GM19468 (cell line): ENCODE data around the gene CYP1A2.
"Not testable (repeated sequence)": the region's sequence is repeated elsewhere in the genome, so short reads cannot be mapped to it uniquely, and the experiment has no call there.

Experiments
- ATAC-seq: cut with Tn5 transposase; IDR thresholded peaks from one replicate; pipeline ENCODE4 v1.9.1; 2021; ENCODE audit warnings: mild to moderate bottlenecking, moderate library complexity, moderate number of reproducible peaks; ENCODE audit not compliant: unreplicated experiment; ENCODE audit errors: extremely low read depth

Gene CYP1A2

DNA sequence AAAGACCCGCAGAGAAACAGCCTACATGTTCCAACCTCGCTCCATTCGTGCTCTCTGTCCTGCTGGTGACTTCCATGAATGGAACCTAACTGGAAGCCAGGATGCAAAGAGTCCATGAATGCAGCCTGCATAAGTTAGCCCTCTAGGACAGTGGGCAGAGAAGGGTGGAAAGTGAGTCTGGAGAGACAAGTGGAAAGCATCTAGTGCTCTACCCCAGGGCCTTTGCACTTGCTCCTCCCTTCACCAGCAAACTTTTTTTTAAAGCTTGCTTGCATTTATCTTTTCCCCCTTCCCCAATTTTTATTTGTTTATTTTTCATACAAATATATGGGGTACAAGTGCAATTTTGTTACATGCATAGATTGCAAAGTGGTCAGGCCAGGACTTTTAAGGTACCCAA is 15.4 kb upstream of the CYP1A2 start:
- ATAC-seq = no peak

DNA sequence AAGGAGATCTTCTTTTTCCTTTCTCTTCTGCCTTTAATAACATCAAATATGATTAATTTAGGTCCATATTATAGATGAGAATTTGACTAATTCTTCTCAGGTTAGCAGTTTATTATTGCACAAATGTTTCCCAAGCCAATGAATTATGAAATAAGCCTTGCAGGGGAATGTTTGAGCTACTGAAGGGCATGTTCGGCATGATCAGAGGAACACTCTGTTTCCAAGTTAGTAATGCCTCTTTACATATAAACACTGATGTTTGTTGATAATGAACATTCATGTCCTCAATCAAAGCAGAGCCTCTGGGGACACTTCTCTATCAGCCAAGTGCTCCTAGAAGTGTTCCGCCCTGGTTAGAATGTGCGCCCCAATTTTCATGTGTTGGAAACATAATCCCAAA is 13.3 kb upstream of the CYP1A2 start:
- ATAC-seq = no peak

DNA sequence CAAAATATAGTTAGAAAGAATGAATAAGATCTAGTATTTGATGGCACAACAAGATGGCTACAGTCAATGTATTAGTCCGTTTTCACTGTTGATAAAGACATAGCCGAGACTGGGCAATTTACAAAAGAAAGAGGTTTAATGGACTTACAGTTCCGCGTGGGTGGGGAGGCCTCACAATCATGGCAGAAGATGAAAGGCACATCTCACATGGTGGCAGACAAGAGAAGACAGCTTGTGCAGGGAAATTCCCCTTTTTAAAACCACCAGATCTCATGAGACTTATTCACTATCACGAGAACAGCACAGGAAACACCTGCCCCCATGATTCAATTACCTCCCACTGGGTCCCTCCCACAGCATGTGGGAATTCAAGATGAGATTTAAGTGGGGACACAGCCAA is 10.4 kb upstream of the CYP1A2 start:
- ATAC-seq = not testable (repeated sequence)

DNA sequence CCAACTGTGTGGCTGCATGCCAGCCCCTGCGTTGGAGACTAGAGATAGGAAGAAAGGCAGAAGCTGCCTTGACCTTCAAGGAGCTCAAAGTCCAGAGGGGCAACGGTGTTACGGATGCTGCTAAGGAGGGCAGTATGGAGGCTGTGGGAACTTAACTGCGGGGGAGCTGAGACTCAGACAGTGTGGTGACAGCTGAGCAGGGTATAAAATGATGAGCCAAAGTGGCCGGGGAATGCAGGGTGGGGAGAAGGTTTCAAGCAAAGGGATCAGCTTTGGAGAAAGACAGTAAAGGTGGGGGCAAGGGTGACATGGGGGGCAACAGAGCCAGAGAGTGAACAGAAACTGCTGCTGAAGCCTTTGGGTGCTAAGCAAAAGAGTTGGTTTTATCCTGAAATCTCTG is 6.2 kb upstream of the CYP1A2 start:
- ATAC-seq = no peak

DNA sequence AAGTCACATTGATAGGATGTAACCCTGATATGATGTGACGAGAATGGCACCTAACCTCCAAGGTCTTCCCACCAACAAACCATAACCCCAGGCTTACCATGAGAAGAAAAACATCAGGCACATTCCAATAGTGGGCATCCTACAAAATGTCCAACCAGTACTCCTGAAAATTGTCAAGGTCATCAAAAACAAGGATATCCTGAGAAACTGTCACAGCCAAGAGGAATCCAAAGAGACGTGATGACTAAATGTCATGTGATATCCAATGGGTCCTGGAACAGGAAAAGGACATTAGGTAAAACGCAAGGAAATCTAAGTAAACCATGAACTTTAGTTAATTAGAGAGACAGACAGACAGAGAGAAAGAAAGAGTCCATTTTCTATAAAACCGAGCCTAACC is 2.3 kb upstream of the CYP1A2 start:
- no peak for ATAC-seq

DNA sequence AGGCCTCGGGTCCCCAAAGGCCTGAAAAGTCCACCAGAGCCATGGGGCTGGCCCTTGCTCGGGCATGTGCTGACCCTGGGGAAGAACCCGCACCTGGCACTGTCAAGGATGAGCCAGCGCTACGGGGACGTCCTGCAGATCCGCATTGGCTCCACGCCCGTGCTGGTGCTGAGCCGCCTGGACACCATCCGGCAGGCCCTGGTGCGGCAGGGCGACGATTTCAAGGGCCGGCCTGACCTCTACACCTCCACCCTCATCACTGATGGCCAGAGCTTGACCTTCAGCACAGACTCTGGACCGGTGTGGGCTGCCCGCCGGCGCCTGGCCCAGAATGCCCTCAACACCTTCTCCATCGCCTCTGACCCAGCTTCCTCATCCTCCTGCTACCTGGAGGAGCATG is 1.2 kb downstream of the CYP1A2 start:
- ATAC-seq = no peak

DNA sequence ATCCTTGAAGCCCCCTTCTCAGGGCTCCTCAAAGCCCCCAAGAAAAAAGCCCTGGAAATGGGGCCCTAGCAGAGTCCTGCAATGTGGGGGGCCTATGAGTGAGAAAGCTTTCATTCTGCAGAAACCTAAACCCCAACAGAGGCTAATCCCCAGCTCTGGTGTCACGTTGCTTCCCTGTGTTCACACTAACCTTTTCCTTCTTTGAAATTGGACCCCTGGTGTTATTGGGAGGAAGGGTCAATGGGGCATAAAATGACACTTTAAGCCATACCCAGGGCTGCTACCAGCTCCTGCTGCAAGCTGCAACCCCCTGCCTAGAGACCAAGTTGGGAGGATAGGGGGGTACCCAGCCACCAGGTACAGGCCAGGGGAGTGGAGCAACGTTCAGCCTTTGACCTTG is 2.1 kb downstream of the CYP1A2 start:
- ATAC-seq = no peak

DNA sequence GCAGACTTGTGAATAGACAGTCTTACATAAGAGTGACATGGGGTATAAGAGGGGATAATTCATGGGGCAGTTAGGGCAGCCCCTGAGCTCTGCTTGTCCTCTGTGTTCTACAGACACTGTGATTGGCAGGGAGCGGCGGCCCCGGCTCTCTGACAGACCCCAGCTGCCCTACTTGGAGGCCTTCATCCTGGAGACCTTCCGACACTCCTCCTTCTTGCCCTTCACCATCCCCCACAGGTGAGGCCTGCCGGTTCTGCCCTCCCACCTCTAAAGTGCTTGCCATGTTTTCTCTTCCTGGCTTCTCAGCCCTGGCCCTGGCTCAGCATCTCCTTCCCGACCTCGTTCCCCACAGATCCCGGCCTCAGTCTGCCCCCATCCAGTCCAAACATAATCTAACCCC is 3.4 kb downstream of the CYP1A2 start:
- no peak for ATAC-seq

DNA sequence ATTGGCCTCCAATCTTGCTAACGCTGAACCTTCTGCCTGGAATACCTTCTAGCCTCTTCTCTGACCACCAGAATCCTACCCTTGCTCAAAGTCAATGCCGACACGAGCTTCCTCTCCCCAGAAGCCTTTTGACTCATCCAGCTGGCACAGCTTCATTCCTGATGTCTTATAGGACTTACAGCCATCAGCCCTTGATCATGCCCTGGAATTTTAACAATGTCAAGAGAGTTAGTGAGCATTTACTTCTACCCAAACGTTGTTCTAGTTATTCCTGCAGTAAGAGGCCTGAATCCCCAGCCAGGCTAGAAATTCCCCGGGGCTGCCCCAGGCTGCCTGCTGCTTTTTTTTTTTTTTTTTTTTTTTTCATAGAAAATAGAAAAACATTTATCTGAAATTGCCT is 3.9 kb downstream of the CYP1A2 start:
- no peak for ATAC-seq

DNA sequence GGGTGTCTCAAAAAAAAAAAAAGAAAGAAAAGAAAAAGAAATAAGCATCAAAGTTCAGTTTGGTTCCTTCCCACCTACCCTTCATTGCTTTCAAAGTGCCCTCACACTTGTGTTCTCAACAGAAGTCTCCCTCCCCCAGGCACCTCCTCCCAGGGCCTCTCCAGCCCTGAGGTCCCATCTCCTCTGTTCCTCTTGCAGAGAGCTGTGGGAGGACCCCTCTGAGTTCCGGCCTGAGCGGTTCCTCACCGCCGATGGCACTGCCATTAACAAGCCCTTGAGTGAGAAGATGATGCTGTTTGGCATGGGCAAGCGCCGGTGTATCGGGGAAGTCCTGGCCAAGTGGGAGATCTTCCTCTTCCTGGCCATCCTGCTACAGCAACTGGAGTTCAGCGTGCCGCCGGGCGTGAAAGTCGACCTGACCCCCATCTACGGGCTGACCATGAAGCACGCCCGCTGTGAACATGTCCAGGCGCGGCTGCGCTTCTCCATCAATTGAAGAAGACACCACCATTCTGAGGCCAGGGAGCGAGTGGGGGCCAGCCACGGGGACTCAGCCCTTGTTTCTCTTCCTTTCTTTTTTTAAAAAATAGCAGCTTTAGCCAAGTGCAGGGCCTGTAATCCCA is 6.1 kb downstream of the CYP1A2 start:
- ATAC-seq = no peak

DNA sequence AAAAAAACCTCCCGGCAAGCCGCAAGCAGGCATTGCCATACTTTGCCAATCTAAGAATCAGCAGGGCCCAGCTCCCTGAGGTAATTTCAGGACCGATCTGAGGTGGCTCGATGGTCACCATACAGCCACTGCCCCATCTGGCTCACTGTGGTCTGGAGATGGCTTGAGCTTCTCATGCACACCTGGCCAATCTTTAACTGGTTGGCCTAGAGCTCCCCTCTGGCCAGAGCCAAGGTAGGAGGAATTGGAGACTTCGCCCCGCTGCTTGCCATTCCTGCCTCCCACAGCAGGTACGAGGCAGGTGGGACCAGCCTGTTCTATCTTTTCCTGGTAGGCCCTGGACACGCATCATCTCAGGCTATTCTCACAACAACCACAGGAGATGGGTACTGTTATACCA is 10.1 kb downstream of the CYP1A2 start:
- no peak for ATAC-seq

DNA sequence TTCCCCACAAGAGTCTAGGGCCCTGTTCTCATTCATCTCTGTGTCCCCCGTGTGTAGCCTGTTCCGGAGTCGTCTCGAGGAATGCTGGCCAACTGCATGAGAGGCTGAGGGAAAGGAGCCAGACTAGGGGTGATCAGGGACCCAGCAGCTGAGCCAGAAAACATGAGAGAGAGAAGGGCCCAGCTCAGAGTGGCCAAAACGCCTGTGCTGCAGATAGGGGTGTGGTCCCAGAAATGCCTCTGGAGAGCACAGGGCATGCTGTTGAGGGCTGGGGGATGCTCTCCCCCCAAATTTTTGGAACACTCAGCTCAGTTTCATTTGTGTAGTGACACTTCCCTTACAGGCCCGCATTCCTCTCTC is 14.1 kb downstream of the CYP1A2 start:
- no peak for ATAC-seq

DNA sequence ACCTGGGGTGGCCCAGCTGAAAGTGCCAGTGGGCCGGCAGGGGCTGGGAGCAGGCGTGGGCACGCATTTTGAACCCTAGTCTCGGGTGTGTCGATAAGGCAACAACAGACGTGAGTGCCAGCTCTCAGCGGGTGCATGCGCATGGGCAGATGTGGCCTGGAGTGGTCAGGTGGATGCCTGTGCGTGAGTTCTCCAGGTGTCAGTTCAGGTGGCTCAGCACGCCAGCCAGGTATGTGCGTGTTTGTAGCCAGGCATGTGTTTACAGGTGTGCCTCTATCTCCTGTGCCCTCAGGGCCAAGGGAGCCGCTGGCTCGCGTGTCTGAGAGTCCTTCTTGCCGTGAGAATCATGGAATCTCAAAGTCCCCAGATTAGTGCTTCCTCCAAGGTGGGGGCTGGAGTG is 14.8 kb downstream of the CYP1A2 start:
- no peak for ATAC-seq

DNA sequence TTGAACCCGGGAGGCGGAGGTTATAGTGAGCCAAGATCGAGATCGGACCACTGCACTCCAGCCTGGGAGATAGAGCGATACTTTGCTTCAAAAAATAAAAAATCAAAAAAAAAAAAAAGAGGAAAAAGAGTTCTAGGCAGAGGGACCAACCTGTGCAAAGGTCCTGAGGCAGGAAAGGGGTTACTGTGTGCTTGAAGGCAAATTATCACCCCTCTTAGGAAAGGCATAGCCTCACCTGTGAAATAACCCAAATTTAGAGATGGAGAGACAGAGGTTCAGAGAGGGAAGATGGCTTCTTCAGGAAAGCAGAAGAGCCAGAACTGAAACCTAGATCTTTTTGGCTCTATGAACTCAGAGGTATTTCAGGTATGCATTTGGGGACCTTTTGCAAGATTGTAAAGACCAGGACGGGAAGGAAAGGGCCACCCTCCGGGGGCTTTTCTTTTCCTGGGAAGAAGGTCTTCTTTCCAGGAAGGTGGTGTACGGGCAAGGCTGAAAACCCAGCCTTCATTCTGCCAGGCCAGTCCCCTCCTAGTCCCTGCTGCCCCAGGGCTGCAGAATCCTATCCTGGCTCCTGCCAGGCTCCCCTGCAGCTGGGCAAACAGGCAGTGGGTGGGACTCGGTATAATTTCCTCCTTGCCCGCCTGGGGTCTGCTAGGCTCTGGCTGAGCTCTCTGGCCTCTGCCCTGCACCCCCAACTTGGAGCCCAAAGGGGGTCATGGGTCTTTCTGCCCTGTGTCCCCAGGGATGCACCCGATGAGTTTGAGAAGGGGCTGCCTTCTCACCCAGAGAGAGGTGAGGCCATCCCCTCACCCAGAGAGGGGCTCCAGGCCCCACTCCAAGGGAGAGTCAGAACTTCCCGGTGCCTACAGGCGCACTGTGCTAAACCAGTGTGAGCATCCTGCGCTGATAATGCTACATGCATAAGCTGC is 18.8 kb downstream of the CYP1A2 start:
- no peak for ATAC-seq

DNA sequence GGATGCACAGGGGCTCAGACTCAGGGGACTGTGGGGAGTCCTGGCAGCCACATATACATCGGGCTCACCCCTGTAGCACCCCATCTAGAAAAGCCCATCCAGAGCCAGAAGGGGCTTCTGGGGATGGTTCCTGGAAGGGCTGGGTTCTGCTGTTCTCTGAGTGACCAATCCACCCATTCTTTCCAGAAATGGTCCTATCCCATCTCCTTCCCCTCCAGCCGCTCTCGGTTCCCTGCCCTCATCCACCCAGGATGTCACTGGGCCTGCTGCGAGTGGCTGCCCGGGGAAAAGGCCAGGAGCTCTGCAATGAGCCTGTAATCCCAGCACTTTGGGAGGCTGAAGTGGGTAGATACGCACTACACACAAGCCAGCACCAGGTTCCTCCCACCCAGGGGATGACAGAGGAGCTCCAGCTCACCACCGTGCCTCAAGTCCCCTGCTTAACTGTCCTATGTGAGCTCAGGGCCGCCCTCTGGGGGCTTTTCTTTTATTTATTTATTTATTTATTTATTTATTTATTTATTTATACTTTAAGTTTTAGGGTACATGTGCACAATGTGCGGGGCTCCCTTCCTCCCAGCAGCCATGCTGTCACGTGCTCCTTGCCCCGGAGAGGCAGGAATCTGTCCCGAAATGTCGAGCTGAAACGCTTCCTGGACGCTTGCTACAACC is 19.6 kb downstream of the CYP1A2 start:
- ATAC-seq = no peak

DNA sequence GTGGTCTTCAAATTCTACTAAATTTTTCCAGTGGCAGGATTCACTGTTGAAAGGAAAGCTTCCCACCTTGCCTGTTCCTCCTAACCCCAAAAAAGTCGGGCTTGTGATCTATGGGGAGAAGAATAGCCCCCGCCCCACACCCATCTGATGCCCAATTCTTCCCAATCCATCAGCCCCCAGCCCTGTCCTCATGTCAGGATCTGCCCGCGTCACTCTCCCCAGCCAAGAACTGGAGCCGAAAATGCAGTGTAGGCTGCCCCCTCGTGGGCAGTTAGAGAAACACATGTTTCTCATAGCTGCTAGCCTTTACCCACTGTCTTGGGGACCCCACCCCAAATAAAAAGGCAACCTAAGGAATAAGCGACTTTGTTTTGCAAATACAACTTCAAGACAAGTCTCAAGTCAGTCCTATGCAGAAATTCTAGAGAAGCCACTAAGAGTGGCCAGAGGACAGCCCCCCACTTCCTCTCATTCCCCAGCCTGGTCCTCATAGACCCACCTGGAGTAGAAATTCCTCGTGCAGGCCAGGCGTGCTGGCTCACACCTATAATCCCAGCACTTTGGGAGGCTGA is 20.2 kb downstream of the CYP1A2 start:
- no peak for ATAC-seq

DNA sequence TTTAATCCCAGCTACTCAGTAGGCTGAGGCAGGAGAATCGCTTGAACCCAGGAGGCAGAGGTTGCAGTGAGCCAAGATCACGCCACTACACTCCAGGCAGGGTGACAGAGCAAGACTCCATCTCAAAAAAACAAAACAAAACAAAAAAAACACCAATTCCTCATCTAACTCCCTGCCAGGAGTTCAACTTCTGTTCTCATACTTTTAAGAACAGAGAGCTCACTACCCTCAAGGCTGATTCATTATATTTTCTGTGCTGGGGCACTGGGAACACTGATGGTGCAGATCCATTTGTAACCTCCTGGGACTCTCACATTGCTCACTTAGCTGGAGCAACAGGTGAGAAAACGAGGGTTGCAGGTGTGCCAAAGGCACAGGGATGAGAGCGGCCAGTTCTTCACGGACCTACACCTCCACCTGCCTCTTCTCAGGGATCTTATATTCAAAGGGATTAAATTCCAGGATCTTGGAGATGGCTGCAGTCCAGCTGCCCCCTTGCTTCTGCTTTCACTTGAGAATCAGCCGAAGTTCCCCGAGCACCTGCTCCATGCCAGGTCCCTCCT is 20.9 kb downstream of the CYP1A2 start:
- no peak for ATAC-seq

DNA sequence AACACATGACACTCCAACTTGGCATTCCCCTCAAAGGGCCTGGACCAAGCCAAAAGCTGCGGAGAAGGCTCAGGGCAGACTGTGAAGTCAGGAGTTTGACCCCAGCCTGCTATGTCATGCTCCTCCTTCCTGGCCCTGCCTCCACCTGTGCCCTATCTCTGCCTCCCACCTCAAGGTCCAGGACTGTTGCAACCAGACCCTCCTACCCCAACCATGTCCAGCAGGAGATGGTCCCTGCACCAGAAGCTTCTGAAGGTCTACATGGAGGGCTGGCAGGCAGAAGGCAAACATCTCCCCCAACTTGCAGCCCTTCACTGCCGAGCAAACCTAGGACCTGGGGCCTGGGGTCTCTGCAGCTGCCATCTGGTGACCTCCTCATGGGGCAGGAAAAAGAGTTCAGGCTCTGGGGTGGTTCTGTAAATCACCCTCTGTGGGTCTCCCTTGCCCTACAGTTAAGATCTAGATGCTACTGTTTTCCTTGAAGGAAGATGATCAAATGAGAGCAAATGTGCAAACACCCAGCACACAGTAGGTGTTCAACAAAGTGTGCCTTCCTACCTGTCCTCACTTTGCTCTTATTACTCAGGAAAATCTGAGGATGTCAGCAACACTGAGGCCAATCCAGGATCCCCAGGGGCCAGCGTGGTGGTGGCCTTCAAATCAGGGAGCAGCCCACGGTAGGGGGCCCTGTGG is 21.7 kb downstream of the CYP1A2 start:
- ATAC-seq = no peak

DNA sequence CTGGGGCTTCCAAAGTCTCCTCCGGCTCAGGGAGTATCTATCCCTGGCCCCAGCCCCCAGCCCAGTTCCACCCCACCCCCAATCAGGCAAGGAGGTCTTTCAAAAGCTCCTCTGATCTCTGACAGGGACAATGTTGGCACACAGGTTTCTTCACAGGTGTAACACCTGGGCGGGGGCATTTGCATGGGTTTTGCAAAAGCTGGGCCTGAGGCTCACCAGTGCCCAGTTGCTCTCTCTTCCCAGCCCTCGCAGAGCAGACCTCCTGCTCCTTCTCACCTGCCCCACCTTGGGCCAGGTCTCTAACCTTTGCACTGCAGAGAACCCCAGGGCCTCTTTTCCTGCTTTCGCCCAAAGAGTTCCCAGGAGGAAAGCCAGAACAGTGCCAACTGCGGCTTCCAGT is 24.7 kb downstream of the CYP1A2 start:
- ATAC-seq = no peak

DNA sequence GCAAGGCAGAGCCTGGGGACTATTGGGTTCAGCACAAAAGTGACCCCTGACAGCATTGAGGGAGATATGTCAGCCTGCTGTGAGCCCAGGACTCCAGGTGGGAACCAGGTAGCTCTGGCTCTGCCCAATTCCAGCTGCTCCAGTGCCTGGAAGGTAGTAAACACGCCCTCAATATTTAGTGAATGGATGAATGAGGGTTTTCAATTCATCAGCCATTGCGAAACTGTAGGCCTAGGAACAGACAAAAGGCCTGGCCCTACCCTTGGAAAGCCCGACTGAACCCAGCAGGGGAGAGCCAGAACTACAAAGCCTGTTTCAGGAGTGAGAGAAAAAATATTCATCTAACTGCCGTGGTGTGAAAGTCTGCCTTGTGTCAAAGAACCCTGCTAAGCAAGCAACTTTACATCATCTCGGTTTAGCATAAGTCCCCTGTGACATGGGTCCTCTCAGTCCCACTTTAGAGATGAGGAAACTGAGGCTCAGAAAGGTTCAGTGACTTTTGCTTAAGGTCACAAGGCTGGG is 25.1 kb downstream of the CYP1A2 start:
- ATAC-seq = no peak
